Neutrophil (primary cell): ENCODE data around the gene GRAMD4.

Experiments
- H3K27ac ChIP-seq: fragments of 200-600 bp; sonication (generic); 2 replicates; pipeline ENCODE4 v1.5.1; 2016; ENCODE audit warnings: mild to moderate bottlenecking, moderate library complexity
- H3K27me3 ChIP-seq: fragments of 200-600 bp; sonication (generic); 2 replicates; pipeline ENCODE4 v1.6.0; 2016; ENCODE audit warnings: mild to moderate bottlenecking
- H3K36me3 ChIP-seq: fragments of 200-600 bp; sonication (generic); 2 replicates; pipeline ENCODE4 v1.5.1; 2017
- H3K4me1 ChIP-seq, 2 experiments: fragments of 200-600 bp in 1 of 2; sonication (generic) in 1 of 2; 1 replicate in 1 of 2; 2 replicates in 1 of 2; pipeline versions ENCODE4 v1.5.1 to v1.6.1; 2013 to 2016; ENCODE audit warnings: low read depth in 1 of 2, low read length in 1 of 2, mild to moderate bottlenecking in 1 of 2, moderate library complexity in 1 of 2; ENCODE audit not compliant: control insufficient read depth in 1 of 2, insufficient read depth in 1 of 2
- H3K4me3 ChIP-seq, 2 experiments: fragments of 200-600 bp in 1 of 2; sonication (generic) in 1 of 2; 1 replicate in 1 of 2; 2 replicates in 1 of 2; pipeline ENCODE4 v1.5.1; 2013 to 2016; ENCODE audit warnings: low read depth in 1 of 2, low read length in 1 of 2, mild to moderate bottlenecking in 1 of 2, moderate library complexity in 1 of 2
- H3K9me3 ChIP-seq: fragments of 200-600 bp; sonication (generic); 2 replicates; pipeline ENCODE4 v1.5.1; 2016
- TF ChIP-seq, protein P1 (sequence below): fragments of 200-600 bp; sonication (generic); IDR thresholded peaks from 2 replicates; pipeline ENCODE4 v1.5.1; 2016; ENCODE audit warnings: antibody characterized with exemption

GRAMD4 gene

GRCh38 chr22:46654927-46655595, 34.9 kb downstream of the GRAMD4 start:
- Histone ChIP-seq H3K4me3 (no peak overlapping the region), H3K27me3 (no peaks in the 10 kb centered on the region)
- TF ChIP-seq, protein P1, sequence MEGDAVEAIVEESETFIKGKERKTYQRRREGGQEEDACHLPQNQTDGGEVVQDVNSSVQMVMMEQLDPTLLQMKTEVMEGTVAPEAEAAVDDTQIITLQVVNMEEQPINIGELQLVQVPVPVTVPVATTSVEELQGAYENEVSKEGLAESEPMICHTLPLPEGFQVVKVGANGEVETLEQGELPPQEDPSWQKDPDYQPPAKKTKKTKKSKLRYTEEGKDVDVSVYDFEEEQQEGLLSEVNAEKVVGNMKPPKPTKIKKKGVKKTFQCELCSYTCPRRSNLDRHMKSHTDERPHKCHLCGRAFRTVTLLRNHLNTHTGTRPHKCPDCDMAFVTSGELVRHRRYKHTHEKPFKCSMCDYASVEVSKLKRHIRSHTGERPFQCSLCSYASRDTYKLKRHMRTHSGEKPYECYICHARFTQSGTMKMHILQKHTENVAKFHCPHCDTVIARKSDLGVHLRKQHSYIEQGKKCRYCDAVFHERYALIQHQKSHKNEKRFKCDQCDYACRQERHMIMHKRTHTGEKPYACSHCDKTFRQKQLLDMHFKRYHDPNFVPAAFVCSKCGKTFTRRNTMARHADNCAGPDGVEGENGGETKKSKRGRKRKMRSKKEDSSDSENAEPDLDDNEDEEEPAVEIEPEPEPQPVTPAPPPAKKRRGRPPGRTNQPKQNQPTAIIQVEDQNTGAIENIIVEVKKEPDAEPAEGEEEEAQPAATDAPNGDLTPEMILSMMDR, result no peak

DNA sequence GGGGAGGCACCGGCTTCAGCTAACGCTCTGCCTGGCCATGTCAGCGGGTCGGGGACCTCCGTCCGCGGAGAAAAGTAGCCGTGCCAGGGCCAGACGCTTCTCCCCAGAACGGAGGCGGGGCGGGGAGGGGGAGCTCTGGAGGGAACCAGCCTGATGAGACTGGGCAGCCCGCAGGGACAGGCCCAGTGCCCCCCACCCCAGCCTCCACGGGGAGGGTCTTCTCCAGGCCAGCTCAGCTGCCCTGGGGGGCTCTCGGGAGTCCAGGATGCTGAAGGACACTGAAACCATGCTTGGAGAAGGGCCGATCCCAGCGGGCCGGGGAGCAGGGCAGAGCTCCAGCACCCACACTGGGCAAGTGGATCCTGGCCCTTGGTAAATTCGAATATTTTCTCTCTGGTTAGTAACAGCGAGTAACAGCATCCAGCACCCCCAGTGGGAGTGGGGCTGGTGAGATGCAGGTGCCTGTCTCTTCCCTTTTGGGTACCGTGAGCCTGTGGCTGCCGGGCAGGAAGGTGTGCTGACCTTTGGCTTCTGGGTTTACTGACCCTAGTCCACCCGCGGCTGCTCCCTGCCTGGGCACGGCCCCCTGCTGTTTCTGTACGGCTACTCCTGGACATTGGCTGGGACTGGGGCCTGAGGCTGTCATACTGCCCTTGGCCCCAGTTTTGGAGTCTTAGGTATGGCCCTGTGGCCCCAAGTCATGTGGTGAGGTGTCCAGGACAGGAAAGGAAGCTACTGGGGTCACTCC, 35.8 kb downstream of the GRAMD4 start:
- H3K36me3 ChIP-seq, result peaks cover 21% of the 10 kb centered on the region
- no peaks in the 10 kb centered on the region for H3K9me3 ChIP-seq
- no peak overlapping the region for H3K4me3 ChIP-seq
- peaks cover 31 to 43% of the 10 kb centered on the region in 2 experiments for H3K4me1 ChIP-seq
- H3K27me3 ChIP-seq, result no peaks in the 10 kb centered on the region
- TF ChIP-seq, protein P1, result no peak
- H3K27ac ChIP-seq, result no peak overlapping the region

More at GRCh38 chr22:46654927-46655595, 34.9 kb downstream of the GRAMD4 start:
- no peak overlapping the region for H3K27ac ChIP-seq
- H3K36me3 ChIP-seq, result peaks cover 17% of the 10 kb centered on the region
- H3K4me1 ChIP-seq, result peaks cover 33 to 36% of the 10 kb centered on the region in 2 experiments
- no peaks in the 10 kb centered on the region for H3K9me3 ChIP-seq

DNA sequence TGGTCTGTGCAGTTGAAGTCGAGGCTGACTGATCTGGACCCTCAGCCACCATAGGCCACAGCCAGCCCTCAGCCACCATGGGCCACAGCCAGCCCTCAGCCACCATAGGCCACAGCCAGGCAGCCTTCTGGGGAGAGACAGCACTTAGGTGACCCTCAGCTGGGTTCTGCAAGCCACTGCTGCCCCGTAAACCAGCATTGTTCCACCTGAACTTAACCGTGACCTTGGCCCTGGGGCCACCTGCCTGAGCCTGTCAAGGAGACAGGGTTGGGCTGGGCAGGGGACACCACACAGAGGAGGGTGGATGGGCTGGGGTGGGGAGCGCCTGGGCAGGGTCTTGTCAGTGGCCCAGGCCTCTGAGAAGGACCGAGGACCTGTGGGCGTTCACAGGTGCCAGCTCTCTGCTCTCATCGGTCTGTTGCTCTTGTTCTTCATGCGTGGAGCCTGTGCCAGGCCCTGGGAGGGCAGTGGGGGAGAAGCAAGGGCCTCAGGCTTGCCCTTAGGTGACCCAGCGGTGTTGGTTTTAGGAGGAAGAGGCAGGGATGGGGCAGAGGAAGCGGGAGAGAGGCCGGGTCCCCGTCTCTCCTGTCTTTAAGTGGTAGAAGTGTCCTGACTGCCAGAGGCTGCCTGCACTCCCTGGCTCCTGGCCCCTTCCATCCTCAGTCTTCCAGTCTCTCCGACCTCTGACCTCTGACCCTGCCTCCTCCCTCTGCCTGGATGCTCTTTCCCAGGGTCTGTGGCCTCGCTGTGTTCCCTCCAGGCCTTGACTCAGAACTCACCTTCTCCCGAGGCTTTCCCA, 36.9 kb downstream of the GRAMD4 start:
- Histone ChIP-seq H3K9me3 (no peaks in the 10 kb centered on the region), H3K27ac (peak overlapping the region; percentile 66), H3K4me3 (no peak overlapping the region), H3K4me1 (peaks cover 31 to 43% of the 10 kb centered on the region in 2 experiments), H3K36me3 (peaks cover 31% of the 10 kb centered on the region), H3K27me3 (no peaks in the 10 kb centered on the region)
- TF ChIP-seq, protein P1, result no peak

GRCh38 chr22:46657655-46657953, 37.4 kb downstream of the GRAMD4 start:
- no peaks in the 10 kb centered on the region for H3K9me3 ChIP-seq
- H3K27ac ChIP-seq, result peak overlapping the region; percentile 66
- H3K36me3 ChIP-seq, result peaks cover 37% of the 10 kb centered on the region
- no peaks in the 10 kb centered on the region for H3K27me3 ChIP-seq
- TF ChIP-seq, protein P1, result no peak
- H3K4me3 ChIP-seq, result no peak overlapping the region
- peaks cover 31 to 43% of the 10 kb centered on the region in 2 experiments for H3K4me1 ChIP-seq

GRCh38 chr22:46657996-46658947, 38.1 kb downstream of the GRAMD4 start:
- Histone ChIP-seq H3K4me1 (peaks cover 30 to 40% of the 10 kb centered on the region in 2 experiments), H3K9me3 (no peaks in the 10 kb centered on the region), H3K27ac (peak overlapping the region; percentile 66), H3K36me3 (peaks cover 43% of the 10 kb centered on the region), H3K27me3 (no peaks in the 10 kb centered on the region), H3K4me3 (no peak overlapping the region)
- TF ChIP-seq, protein P1, result no peak
